Breast epithelium (tissue), 3 donors: ENCODE data around the gene ARID1B.

Experiments used
- CTCF ChIP-seq, 3 donors: fragments of 450-650 bp; IDR thresholded peaks; one replicate each; pipeline ENCODE4 v1.5.1; 2016 to 2017; ENCODE audit warnings: antibody characterized with exemption in 3 of 3, mild to moderate bottlenecking in 3 of 3, moderate library complexity in 3 of 3
- POLR2AphosphoS5 ChIP-seq, 3 donors: sonication (generic); formaldehyde crosslinking; IDR thresholded peaks; one replicate each; pipeline ENCODE4 v1.6.1; 2017; ENCODE audit warnings: antibody characterized with exemption in 3 of 3

- TF ChIP-seq CTCF (IDR thresholded peaks at IDR 0.05), result no peak
- no peak for TF ChIP-seq POLR2AphosphoS5 (IDR thresholded peaks at IDR 0.05)
Observed at GRCh38 chr6:156857573-156857972, 80.4 kb downstream of the ARID1B start.
